ENCODE measurements around the gene HLX.

The HLX gene

DNA sequence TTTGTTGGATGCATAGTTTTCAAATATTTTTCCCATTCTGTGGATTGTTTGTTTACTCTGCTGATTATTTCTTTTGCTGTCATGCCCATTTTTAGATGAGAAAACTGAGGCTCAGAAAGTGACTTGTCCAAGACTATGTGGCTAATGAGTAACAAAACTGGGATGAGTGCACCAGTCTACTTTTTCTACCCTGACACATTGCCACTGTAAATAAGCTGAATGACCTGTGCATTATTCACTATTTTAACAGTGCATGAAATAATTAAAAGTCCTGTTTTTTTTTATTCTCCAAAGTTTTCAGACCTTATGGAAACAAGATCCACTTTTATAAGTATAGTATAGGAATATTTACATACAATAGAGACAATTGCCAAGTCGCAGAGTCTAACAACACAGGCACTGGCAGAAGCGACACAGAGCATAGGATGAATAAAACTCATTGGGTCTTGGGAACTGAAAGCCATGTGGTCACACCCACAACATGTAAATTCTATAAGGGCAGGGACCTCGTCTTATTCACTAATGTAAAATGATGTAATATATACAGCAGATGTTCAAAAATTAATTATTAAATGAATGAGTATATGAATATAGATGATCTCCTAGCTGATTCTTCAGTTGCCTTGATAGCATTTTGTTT is 45.2 kb downstream of the HLX start:
- Histone ChIP-seq H3K4me3 (ENCODE audit: low read depth, low read length) (no peak overlapping the region), H3K36me3 (no peaks in the 10 kb centered on the region), H3K9me3 (ENCODE audit: severe bottlenecking) (no peaks in the 10 kb centered on the region), H3K27me3 (ENCODE audit: insufficient read depth, low read depth, severe bottlenecking) (no peaks in the 10 kb centered on the region), H3K27ac (no peak overlapping the region)
- TF ChIP-seq, protein P1, sequence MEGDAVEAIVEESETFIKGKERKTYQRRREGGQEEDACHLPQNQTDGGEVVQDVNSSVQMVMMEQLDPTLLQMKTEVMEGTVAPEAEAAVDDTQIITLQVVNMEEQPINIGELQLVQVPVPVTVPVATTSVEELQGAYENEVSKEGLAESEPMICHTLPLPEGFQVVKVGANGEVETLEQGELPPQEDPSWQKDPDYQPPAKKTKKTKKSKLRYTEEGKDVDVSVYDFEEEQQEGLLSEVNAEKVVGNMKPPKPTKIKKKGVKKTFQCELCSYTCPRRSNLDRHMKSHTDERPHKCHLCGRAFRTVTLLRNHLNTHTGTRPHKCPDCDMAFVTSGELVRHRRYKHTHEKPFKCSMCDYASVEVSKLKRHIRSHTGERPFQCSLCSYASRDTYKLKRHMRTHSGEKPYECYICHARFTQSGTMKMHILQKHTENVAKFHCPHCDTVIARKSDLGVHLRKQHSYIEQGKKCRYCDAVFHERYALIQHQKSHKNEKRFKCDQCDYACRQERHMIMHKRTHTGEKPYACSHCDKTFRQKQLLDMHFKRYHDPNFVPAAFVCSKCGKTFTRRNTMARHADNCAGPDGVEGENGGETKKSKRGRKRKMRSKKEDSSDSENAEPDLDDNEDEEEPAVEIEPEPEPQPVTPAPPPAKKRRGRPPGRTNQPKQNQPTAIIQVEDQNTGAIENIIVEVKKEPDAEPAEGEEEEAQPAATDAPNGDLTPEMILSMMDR (IDR thresholded peaks at IDR 0.05; ENCODE audit: low read depth, low read length) = no peak
- DNase-seq = no peak

DNA sequence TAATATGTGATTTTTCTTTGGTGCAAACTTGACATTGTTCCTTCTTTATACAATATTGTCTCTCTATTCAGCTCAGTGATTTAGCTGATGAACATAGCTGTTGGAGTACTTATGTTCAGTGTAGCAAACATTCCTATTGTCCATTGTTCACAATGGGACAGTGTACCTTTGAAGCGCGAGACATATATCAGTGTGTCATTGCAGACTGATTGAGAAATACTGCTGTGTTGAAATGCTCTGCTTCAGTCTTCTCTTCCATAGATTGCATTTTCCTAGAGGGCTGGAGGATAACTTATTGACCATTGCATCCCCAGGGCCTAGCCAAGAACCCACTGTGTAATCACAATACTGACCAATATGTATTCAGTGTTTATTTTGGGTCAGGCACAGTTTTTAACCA is 46.5 kb downstream of the HLX start:
- Histone ChIP-seq H3K27ac (no peak overlapping the region), H3K9me3 (ENCODE audit: severe bottlenecking) (no peaks in the 10 kb centered on the region), H3K36me3 (no peaks in the 10 kb centered on the region), H3K4me3 (ENCODE audit: low read depth, low read length) (no peak overlapping the region), H3K27me3 (ENCODE audit: insufficient read depth, low read depth, severe bottlenecking) (no peaks in the 10 kb centered on the region)
- DNase-seq = no peak
- TF ChIP-seq, protein P1 (IDR thresholded peaks at IDR 0.05; ENCODE audit: low read depth, low read length) = no peak

DNA sequence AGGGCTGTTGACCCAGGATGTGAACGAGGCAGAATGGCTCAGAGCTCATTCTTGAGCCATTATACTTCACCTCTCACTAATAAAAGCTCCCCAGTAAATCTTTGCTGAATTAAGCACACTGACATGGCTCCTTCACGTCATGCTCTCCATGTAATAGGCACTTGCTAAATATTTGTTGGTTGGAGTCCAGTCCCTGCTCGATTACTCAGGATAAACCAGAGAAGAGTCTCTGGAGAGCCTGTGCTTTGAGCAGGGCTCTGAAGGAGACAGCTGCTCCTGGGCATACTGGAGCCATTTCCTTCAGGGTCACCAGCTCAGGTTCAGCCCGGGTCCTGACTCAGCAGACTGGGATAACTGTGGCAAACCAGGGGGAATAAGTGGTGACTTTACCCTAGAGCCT is 46.9 kb downstream of the HLX start:
- no peaks in the 10 kb centered on the region for H3K27me3 ChIP-seq (ENCODE audit: insufficient read depth, low read depth, severe bottlenecking)
- TF ChIP-seq, protein P1 (IDR thresholded peaks at IDR 0.05; ENCODE audit: low read depth, low read length) = no peak
- no peak overlapping the region for H3K4me3 ChIP-seq (ENCODE audit: low read depth, low read length)
- H3K9me3 ChIP-seq (ENCODE audit: severe bottlenecking) = no peaks in the 10 kb centered on the region
- no peaks in the 10 kb centered on the region for H3K36me3 ChIP-seq
- DNase-seq = no peak
- H3K27ac ChIP-seq = no peak overlapping the region

DNA sequence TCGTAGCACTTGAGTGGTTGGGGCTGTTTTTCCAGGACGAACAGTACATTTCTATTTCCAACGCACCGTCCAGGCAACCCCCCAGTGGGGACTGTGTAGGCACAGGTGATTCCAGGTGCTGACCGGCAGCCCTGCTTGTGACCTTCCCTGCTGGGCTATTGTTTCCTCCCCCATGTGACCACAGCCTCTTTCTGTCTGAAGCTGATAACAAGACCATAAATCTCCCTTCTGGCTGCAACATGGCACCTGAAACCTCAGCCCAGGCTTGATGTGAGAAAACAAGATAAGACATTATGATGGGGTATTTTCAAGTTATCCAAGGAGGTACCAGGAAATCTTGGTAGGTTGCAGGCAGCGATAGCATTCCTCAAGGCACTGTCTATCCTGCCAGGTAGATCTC is 48.2 kb downstream of the HLX start:
- TF ChIP-seq, protein P1 (IDR thresholded peaks at IDR 0.05; ENCODE audit: low read depth, low read length) = no peak

DNA sequence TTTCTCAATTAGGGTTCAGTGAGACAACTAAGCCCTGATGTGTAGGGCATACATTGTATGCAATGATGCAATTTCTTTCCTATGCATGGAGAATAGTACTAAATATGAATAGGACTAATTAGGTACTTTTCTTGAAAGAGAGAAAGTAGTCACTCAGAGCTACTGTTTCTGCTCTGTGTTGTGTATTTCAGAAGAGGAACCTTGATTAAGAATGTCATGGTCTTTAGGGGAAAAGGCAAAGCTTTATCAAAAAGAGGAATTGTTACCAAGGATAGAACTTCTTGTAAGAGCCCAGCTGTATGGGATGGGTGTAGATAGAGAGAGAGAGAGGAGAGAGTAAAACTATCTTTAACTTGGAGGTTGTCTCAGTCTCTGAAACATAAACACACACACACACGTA is 49.1 kb downstream of the HLX start:
- H3K36me3 ChIP-seq = no peaks in the 10 kb centered on the region
- H3K27ac ChIP-seq = no peak overlapping the region
- no peak for DNase-seq
- H3K4me3 ChIP-seq (ENCODE audit: low read depth, low read length) = no peak overlapping the region
- no peaks in the 10 kb centered on the region for H3K9me3 ChIP-seq (ENCODE audit: severe bottlenecking)
- TF ChIP-seq, protein P1 (IDR thresholded peaks at IDR 0.05; ENCODE audit: low read depth, low read length) = no peak
- no peaks in the 10 kb centered on the region for H3K27me3 ChIP-seq (ENCODE audit: insufficient read depth, low read depth, severe bottlenecking)

More for the DNA sequence above, 48.2 kb downstream of the HLX start:
- Histone ChIP-seq H3K36me3 (no peaks in the 10 kb centered on the region), H3K27me3 (ENCODE audit: insufficient read depth, low read depth, severe bottlenecking) (no peaks in the 10 kb centered on the region), H3K9me3 (ENCODE audit: severe bottlenecking) (no peaks in the 10 kb centered on the region), H3K27ac (no peak overlapping the region), H3K4me3 (ENCODE audit: low read depth, low read length) (no peak overlapping the region)
- DNase-seq = no peak

DNA sequence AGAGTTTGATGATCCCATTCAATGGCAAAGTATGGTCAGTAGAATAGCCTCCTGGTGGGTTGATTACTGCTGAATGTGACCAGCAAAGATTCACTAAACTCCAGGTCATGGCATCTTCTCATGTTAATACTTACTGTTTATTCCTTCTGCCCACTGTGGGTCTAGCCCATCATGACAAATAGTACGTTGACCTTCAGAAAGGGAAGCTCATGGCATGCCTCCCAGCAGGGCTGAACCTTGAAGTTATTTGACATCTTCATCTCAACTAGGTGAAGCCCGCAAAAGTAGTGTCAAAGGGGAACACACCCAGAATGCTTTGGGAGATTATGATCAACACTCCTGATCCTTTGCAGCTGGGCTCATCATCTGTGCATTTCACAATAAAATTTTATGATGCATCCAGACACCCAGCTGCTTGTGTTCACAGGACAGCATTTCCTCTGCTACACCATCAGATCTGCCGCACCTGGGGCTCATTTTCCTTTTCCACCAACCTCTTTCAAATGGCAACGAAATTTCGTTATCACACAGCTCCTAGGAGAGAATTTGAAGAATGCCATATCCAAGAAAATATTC is 49.6 kb downstream of the HLX start:
- TF ChIP-seq, protein P1 (IDR thresholded peaks at IDR 0.05; ENCODE audit: low read depth, low read length) = no peak

More for the DNA sequence above, 49.6 kb downstream of the HLX start:
- H3K27ac ChIP-seq = no peak overlapping the region
- DNase-seq = no peak
- no peaks in the 10 kb centered on the region for H3K9me3 ChIP-seq (ENCODE audit: severe bottlenecking)
- no peaks in the 10 kb centered on the region for H3K27me3 ChIP-seq (ENCODE audit: insufficient read depth, low read depth, severe bottlenecking)
- H3K36me3 ChIP-seq = no peaks in the 10 kb centered on the region
- H3K4me3 ChIP-seq (ENCODE audit: low read depth, low read length) = no peak overlapping the region

Data from WERI-Rb-1 (cell line).